OCI-LY7 (cell line): ENCODE data around the gene MEF2C.

Experiments used
- CTCF ChIP-seq: fragments of 200-600 bp; sonication (generic); conservative IDR thresholded peaks from 2 replicates; pipeline ENCODE4 v1.5.1; 2014; ENCODE audit warnings: mild to moderate bottlenecking, antibody characterized with exemption, low read length, moderate library complexity, mixed read lengths
- EZH2phosphoT487 ChIP-seq: fragments of 200-600 bp; sonication (generic); IDR thresholded peaks from 2 replicates; pipeline ENCODE4 v1.6.1; 2018; ENCODE audit warnings: low read depth, borderline replicate concordance, mild to moderate bottlenecking, mixed run types, antibody characterized with exemption, low read length, moderate library complexity, mixed read lengths

- TF ChIP-seq CTCF = no peak
- TF ChIP-seq EZH2phosphoT487 = no peak
Observed at GRCh38 chr5:88700121-88700520, 182.9 kb downstream of the MEF2C start.
